Stimulated activated CD4-positive, alpha-beta T cell treated with anti-CD3 and anti-CD28 coated beads, Interleukin-2, amount 100 ng/mL, for 48 hours (primary cell): ENCODE results near the gene PRKCE.

Experiments used
- DNase-seq, 2 donors: peaks; one replicate each; pipeline ENCODE4 v3.0.0-alpha.2; 2020

The PRKCE gene

DNA sequence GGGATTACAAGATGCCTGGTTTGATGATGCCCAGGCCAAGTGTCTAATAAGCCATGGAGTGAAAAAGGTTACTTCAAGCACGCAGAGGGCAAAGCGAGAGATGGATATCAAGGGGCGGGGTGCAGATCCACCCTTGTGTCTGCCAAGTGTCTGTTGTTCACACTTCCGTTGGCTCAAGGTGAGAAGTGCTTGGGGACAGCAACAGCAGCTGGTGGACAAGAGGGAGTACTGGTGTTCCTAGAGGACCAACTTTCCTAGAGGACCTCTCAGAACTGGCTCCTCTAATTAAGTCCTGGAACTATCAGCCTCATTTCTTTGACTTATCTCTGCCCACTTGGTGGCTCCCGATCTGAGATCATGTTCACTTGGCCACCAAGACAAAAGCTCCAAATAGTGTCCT lies 299.1 kb downstream of the PRKCE start:
- DNase-seq = no peak

DNA sequence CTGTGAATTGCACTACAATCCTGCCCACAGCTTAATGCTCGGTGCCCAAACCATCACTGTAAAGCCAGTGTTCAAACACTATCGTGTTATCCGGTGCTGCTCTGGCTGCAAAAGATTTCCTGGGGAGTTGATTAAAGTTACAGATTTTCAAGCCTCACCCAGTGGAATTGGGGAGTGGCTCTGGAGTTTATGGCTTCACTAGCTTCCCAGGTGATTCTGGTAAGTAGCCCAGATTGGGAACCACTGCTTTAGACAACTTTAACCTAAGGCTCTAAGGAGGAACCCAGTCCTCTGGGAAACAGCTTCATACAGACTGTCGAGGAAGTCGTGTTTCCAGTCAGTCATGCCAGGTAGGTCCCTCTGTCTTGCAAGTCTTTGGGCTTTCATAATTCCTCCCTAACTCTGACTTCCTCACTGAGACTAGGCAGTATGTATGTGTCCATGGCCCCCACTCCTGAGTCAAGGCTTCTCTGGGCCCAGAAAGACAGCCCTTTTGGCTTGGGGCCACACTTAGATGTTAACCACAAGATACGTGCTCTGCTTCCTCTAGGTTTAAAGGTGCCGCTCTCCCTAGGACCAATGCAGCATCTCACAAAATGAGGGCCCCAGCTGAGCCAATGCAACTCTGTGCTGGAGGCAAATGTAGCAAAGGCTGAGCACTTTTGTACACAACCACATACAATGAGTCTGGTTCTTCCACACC lies 299.7 kb downstream of the PRKCE start:
- DNase-seq = no peak

DNA sequence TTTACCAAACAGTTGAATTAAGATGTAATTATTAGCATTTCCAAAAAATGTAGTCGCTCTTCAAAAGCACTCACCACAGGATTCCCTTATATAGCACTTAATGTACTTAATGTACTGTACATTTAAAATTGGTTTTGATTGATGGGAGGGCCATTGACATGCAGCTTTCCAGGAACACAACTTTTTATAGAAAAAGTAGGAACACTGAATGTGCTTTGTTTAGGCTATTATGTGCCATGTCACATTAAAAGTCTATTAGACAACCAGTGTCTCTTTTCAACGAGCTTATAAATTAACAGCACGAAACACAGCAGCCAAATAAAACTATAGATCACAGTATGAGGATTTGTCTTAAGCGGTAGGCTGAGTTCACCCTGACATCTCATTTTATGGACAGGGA lies 301.1 kb downstream of the PRKCE start:
- no peak for DNase-seq

DNA sequence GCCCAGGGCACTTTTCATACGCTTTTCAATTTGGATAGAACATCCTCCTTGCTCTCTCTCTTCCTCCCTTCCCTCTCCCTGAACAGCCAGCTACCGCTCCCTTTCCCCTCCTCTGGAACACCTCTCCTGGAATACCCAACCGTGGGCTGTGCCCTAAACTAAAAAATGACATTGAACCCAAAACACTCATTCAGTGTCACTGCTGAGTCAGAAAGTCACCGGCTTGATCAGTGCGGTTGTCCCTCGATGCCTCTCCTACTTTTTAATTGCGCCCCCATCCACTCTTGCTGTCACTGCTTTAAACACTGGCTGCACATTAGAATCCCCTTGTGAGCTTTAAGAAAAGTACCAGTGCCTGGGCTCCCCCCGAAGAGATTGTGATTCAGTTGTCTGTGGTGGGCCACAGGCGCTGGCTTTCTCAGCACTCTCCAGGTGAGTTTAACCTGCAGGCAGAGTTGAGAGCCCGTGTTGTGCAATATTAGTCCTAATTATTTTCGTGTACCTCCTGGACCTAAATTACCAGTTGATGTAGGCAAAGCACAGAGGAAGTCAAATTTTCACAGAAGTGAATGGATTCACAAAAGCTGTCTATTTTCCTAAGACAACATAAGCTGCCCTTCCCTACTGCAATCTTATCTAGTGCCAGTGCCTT lies 302.0 kb downstream of the PRKCE start:
- no peak for DNase-seq

DNA sequence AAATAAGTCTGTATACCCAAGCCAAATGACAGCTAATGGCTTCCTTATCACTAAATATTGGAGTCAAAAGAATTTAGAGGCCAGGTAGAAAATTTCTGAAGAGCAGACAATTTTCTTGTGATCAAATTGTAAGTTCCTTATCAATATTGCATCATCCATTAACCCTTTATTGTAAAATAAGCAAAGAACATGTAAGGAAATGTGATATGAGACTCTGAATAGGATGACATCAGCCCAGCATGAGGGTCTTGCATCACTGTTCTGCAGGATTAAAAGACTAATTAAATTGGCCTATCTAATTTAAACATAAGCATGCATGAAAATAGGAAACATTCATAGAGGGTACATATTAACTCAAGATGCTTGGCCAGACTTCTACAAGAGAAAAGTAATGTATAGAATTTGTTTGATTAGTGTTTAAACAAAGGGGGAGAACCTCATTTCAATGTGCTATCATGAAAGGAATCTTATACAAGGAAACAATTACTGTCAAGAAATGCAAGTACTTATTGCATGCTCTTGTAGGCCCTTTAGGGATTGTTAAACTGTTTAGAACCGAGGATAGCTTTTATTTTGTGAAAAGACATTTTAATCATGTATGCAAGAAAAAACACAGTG lies 302.9 kb downstream of the PRKCE start:
- no peak for DNase-seq

DNA sequence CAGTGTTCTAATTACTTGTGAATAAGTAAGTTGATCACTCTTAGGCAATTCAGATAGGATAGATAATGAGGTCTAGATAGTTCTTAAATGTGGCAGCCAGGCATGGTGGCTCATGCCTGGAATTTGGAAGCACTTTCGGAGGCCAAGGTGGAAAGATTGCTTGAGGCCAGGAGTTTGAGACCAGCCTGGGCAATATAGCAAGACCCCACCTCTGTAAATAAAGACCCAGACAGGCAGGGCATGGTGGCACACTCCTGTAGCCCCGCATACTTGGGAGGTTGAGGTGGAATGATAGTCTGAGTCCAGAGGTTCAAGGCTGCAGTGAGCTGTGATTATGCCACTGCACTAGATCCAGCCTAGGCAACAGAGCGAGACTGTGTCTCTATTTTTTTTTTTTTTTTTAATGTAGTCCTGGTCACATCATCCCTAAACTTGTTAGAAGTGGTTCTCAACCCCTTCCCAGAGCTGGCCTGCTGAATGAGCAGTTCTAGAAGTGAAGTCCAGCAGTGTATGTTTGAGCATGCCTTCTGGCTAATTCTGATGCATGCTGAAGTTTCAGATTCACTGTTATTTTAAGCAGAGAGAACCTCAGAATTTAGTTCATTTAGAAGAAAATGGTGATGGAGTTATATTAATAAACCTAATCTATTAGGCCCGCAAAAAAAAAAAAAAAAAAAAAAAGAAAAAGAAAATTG lies 306.2 kb downstream of the PRKCE start:
- DNase-seq = no peak

DNA sequence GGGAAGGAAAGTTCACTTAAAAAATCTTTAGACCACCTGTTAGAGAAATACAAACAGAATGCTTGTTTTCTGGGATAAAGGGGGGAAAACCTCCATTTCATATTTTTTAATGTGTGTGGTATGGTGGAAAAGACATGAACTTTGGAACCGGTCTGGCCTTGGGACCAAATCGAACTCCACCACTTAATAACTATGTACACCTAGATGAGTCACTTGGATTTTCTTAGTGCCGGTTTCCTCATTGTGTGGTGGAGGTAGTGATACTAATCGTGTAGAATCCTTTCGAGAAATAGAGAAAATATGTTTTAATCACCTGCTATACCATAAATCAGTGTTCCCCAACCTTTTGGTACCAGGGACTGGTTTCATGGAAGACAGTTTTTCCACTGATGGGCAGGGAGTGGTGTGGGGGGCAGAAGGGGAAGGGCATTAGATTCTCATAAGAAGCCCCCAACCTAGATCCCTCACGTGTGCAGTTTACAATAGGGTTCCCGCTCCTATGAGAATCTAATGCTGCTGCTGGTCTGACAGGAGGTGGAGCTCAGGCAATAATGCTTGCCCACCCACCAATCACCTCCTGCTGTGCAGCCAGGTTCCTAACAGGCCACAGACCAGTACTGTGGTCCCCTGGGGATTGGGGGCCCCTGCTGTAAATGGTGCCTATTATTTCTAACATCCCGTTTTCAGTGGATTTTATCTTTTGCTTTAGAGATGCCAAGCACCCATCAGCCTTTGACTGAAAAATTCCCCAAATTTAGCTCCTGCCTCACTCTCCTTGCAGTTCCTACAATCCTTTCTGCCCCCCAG lies 308.8 kb downstream of the PRKCE start:
- DNase-seq = no peak

DNA sequence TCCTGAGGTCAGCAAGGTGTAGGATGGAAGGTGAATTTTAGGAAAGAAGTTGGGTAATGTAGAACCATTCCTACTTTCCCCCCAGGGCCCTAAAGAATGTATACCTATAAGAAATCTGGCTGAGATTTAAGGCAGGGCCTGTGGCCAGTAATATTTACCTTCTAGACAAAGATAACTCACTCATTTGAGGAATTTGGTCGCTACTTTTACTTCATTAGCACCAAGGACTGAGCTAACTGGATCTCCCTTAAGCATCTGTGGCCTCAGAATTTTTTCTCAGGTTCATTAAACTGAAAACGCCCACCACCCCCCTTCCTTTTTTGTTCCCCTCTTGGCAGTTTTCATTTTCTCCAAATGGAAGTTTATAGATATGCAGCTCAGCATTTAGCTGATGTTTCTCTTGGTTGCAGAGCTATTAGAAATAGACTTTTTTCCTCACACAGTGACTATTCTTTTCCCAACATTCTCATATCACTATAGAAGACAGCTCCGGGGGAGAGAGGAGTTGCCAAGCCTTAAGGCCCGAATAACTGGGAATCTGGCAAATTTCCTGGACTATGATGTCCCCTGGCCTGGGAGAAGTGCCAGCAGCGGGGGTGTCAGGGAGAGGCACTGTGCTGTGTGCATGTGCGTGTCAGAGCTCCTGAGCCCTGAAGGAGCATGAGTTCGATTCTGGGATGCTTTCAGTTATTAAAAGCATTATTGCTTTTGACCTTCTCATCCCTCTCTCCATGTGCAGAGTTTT lies 310.9 kb downstream of the PRKCE start:
- DNase-seq = no peak

DNA sequence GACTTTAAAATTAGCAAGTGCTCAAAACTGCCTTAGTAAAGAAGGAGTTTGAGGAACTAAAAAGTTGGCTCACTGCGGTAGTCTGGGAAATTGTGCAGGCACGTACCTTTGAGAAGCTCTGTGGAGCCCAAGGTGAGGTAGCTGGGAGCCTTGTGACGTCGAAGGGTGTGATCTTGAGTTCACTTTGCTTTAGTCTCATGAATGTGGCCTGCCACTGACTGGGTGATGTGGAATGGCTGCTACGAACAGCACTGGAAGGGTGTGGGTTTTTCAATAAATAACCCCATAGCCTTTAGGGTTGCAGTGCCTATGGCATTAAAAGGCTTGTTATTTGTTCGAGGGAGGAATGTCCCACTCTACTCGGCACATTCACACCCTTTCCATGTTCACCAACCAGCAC lies 312.3 kb downstream of the PRKCE start:
- no peak for DNase-seq

DNA sequence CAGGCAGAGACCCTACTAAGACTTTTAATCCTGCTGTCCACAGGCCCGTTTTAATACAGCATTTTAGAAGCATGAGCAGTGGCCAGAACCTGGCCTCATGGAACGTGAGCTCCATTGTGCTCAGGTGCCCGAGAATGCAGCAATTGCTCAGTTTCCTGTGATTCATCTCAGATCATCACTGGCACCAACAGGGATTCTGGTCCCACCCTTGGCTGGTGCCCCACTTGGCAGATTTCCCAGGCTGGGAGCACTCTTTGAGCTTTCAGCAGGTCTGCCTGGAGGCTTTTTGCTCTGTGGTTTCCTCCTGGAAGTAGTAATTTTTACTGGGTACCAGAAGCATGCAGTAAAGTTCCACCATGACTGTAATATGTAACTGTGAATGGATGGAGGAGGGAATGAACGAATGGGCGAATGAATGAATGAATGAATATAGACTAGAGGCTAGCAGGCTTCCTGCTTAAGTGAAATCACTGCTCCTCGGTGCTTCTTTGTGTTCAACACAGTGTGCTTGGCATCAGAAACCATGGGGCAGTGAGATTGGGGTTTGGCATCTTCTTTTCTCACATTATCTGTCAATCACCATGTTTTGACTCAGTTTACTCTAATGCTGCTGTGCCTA lies 312.9 kb downstream of the PRKCE start:
- no peak for DNase-seq

DNA sequence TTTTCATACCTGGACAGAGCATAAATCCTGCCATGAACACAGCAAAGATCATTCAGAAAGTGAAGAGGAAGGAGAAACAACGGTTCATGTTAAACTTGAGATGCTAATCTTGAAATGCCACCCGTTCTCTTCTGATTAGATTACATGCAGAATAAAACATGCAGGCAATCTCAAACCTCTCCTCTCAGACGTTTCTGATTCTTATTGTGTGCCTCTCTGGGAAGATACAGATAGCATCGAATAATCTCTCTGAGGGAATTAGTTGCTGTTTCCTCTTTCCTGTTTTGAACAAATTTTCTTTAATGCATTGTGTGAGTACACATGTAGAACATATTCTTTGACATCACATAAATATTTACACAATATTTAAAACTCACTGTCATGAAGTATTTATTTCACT lies 313.4 kb downstream of the PRKCE start:
- DNase-seq = no peak

DNA sequence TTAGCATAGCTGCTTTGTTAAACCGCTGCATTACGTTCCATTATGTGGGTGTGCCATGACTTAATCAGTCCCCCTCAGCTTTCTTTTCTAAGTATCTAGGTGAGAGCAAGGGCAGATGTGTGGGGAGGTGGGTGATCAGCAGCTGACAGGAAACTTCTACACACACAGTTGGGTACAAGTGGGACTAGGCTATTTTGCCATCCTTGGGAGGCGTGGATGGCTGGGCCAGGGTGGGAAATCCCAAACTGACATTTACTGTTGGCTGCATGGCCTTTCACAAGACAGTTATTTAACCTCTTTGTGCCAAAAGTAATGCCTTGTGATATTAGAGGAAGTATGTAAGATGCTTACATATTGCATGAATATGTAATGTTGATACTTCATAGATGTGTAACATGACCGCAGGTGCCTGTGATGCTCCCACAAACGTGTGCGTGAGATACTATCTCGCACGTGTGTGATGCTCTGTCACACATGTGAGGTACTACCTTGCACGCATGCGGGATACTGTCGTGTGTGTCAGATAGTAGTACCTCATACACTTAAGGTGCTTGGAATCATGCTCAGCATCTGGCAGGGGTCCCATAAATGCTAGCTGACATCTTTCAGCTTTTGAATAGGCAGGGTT lies 314.5 kb downstream of the PRKCE start:
- no peak for DNase-seq

DNA sequence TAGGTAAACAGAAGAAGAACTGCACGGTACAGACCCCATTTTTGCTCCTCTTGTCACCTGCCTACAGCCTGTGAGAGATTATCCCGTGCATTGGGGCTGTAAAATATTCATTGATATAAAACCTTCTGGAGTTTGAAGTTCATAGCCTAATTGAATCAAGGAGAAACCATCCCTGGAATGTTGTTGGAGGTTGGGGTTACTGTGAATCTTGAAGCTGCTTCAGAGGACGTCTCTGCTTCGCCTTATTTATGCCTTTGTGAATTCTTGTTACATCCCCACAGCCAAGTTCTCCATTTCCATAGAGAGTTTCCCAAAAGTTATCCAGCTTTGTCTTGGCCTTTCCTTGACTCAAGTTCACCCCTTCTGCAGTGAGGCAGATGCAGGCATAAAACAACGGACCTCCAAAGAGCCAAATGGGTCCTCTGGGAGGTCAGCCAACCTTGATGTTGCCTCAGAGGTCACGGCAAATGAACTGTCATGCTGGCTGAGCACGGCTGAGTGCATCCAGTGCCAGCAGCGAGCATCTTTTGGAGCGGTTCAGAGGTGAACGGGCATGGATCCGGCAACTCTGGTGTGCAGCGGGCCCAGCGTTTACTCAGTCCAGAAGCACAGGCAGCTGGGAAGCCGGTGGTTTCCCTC lies 317.6 kb downstream of the PRKCE start:
- DNase-seq = no peak

DNA sequence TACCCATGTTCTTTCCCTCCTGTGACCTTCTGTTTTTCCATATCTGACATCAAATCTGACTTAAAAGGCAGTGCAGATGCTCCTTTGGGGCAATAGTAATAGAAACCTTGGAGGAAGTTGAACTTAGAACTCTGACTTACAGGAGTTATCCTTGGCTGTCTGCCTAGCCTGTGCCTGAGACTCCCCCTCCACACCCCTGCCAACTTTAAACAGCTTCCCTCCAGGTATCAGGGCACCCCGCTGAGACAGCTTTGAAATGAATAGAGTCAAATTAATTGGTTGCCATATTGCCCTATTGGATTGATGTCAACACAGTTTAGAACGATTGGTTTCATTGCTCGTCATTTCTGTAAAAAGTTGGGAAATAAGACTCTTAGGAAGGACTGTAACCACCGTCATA lies 322.0 kb downstream of the PRKCE start:
- no peak for DNase-seq

DNA sequence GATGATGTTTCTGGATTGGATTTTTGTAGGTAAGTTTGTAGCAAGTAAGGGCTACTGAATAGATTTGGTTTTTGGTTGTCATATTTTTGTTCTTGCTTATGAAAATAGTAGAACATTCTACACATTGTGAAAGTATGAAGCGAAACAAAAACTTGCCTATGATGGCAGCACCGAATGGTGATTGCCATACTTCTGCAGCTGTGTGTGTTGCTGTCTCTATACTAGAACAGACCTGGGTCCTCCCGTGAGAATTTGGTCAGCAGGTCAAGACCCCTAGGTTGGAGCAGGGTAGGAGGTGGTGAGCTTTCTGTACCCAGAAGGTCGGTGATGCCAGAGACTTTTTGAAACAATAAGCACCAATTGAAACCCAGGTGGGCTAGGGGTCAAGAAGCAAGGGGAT lies 322.6 kb downstream of the PRKCE start:
- DNase-seq = no peak

DNA sequence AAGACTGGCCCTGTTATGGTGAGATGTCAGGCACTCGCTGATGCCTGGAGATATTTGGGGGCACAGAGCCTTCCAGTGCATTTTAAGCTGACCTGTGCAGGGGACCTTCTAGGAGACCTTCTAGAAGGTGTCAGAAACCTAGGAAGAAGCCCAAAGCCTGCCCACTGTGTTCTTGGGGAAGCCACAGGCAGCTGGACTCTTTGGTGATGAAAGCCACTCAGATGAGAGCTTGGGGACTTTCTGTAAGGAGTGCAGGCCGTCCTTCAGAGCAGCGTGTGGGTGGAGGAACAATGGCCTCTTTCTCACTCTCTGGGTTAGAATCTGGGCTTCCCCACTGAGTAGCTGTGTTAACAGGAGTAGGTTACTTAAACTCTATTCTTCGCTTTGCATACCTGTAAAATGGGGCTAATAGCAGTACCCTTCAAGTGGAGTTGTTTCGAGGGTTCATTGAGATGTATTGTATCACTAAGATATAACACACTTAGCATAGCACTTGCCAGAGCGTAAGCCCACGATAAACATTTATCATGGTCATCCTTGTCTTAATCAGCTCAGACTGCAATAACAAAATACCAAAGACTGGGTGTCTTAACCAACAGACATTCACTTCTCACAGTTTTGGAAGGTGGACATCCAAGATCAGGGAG lies 323.4 kb downstream of the PRKCE start:
- DNase-seq = no peak

DNA sequence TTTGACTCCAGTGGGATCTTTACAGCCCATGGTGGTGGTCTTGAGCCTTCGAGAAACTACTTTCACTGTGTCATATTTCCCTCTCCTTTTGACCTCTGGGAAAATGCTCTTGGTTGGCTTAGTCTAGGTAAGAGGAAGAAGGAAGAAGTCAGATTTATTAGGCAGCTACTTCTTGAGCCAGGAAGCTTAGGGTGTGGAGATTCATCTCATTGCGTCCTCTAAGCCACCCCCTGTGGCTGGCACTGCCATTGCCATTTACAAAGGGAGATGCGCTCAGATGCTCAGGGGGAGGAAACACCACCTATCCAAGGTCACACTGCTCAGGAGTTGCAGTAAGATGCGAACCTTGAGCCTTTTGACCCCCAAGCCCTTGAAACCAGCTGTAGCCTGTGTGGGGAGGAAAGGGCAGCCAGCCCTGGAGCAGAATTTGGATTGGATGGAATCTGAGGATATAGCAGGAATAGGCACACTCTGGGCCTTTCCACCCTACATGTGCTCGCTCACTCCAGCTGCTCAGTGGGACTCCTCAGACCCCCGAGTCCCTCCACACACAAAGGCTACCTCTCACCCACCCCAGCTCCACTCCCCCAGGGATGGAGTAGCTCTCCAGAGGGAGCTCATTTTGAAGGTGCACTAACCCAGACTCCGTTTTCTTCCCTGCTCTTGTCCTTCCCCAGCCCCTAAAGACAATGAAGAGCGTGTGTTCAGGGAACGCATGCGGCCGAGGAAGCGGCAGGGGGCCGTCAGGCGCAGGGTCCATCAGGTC lies 324.5 kb downstream of the PRKCE start:
- DNase-seq = no peak

DNA sequence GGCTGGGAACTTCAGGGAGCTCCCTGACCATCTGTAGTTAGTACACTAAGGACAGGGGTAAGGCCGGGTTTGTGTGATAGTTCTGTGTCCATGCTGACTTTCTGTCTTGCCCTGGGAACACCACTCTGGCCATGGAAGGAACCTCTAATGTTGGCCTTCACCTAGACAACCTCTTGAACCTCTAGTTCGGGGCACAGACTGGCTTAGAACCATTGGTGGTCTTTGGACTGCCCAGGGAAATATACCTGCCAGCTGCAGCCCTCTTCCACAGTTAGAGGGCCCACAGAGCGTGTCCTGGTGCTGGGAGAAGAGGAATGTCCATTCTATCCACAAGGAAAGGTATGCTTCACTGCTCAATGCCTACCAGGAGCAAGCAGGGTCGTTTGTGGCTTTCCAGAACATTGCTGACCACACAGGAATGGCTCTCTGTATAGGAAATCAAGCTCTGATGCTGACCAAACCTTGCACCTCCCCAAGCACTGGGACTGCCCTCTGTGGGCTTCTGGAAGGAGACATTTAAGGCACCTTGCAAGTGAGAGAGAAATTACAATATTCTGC lies 326.9 kb downstream of the PRKCE start:
- DNase-seq = no peak

DNA sequence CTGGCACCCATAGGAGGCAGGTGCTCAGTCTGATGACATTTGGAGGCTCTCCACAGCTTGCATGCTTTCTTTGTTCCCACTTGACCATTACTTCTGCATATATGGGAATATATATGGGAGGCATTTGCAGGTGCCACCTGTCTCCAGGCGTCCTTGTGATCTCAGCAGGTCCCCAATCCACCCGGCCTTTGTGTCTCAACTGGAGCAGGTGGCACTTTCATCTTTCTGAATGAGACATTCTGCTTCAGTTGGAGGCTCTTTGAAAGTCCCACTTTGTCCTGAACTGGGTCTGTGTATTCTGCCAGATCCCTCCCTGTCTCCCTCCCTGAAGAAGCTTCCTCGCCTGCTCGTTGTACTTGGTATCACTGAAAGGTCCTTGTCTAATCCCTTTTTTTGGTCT lies 327.6 kb downstream of the PRKCE start:
- no peak for DNase-seq
